HCEC 1CT (cell line): ENCODE data around the gene EPHA1.

Source experiments
- DNase-seq: peaks from one replicate; pipeline ENCODE4 v3.0.0-alpha.2; 2017

Gene EPHA1

GRCh38 chr7:143387156-143387975, 21.3 kb downstream of the EPHA1 start:
- DNase-seq = no peak

GRCh38 chr7:143385891-143386781, 22.5 kb downstream of the EPHA1 start:
- no peak for DNase-seq

- no peak for DNase-seq
Measured at GRCh38 chr7:143384661-143385631, 23.7 kb downstream of the EPHA1 start.

GRCh38 chr7:143384148-143384547, 24.5 kb downstream of the EPHA1 start:
- DNase-seq = peak; percentile 81

GRCh38 chr7:143383642-143383957, 25.1 kb downstream of the EPHA1 start:
- DNase-seq = no peak

- no peak for DNase-seq
Measured at GRCh38 chr7:143382791-143383641, 25.6 kb downstream of the EPHA1 start.

- no peak for DNase-seq
Measured at GRCh38 chr7:143382126-143382790, 26.4 kb downstream of the EPHA1 start.

- DNase-seq = peak; percentile 50
Measured at GRCh38 chr7:143381427-143382125, 27.1 kb downstream of the EPHA1 start.

GRCh38 chr7:143380646-143381426, 27.8 kb downstream of the EPHA1 start, which contains the start of gene ZYX:
TSS of gene ZYX (plus strand) at chr7:143381345. CDS start at chr7:143381572, 227 bp downstream.
- DNase-seq = peak; percentile 96

- DNase-seq = peak; percentile 82
Measured at GRCh38 chr7:143380260-143380645, 28.4 kb downstream of the EPHA1 start.

GRCh38 chr7:143379611-143380259, 28.9 kb downstream of the EPHA1 start:
- DNase-seq = no peak

GRCh38 chr7:143376396-143376795, 32.3 kb downstream of the EPHA1 start:
- DNase-seq = no peak

GRCh38 chr7:143375298-143376034, 33.2 kb downstream of the EPHA1 start:
- no peak for DNase-seq

GRCh38 chr7:143374561-143374960, 34.1 kb downstream of the EPHA1 start:
- DNase-seq = no peak

- no peak for DNase-seq
Measured at GRCh38 chr7:143373255-143373794, 35.3 kb downstream of the EPHA1 start.

GRCh38 chr7:143372070-143372469, 36.6 kb downstream of the EPHA1 start:
- DNase-seq = no peak

GRCh38 chr7:143369678-143370651, 38.7 kb downstream of the EPHA1 start:
- no peak for DNase-seq
